ENCODE results near the gene ZNF680.
"Not testable (repeated sequence)": the region's sequence is repeated elsewhere in the genome, so short reads cannot be mapped to it uniquely, and the experiment has no call there.

Gene ZNF680

DNA sequence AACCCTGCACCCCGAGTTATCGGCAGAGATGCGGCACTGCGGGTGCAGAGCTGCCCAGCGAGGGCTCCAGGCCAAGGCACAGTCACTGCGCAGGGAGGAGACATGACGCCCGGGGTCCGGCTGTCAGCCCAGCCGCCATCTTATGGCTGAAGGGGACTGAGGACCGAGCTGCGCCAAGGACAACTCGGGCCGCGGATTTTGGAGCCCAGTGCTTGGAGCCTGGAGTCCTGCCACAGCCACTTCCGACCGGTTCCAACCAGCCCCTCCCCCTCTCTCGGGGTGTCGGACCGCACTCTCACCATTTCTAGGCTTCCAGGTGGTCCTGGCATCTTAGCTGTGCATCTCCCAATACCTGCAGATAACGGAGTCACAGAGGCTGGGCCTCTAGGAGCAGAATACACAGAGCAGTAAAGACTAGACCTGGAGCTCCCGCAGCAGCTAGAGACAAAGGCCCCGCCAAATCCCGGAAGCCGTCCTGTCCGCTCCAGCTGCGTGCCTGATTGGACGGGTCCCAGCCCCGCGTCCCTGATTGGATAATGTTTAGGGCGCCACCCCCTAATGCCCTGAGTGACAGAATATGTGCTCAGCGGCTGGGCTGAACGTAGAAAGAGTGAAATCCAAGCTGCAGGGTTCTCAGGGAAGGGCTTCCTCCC is at the start of gene ZNF680:
TSS of gene ZNF680 (minus strand) at position 446 of the 653 bp plus-strand sequence. CDS start at position 329, 117 bp downstream.
- peak; percentile 73 to 79 for DNase-seq

- DNase-seq: no peak
Measured at GRCh38 chr7:64612452-64612851, 49.6 kb upstream of the ZNF680 start.

DNA sequence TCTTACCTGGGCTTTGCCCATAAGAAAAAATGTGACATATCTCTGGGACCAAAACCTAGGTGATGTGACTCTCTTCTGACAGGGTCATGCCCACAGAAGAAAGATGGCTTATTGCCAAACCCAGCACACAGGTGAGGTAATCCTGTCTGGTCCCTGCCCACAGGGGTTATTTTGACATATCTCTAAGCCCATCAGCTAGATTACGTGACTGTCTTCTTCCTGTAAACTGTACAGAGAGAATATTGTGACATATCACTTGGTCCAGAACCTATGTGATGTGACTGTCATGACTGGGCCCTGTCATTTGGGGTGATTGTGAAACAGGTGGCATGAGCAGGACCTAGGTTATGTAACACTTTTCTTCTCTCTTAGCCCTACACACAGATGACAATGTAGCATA is 48.8 kb upstream of the ZNF680 start:
- DNase-seq: no peak

- no peak for DNase-seq
Measured at GRCh38 chr7:64610997-64611396, 48.1 kb upstream of the ZNF680 start.

GRCh38 chr7:64608116-64608910 is 45.4 kb upstream of the ZNF680 start:
- DNase-seq: no peak

DNA sequence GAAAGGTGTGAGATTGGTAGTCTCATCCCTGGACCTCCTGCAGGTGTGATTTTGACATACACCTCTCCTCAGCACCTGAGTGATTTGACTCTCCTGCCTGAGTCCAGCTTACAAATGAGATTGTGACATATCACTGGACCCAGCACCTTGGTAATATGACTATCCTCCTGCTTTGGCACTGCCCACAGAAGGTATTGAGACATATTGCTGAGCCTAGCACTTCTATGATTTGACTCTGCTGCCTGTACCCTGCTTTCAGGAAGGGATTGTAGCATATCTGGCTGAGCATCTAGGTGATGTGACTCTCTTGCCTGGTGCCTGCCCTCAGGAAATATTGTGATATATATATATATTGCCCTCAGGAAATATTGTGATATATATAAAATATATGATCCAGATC is 43.5 kb upstream of the ZNF680 start:
- no peak for DNase-seq

DNA sequence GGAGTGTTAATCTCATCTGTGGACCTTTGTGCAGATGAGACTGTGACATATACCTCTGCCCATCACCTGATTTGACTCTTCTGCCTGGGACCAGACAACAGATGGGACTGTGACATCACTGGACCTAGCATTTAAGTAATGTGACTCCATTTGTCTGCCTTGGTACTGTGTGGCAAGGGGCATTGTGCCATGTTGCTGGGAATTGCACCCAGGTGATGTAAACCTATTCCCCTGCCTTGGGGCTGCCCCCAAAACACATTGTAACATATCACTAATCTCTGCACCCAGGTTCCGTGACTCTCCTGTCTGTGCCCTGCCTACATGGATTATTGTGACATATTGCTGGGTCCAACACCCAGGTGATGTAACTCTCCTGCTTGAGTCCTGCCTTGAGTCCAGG is 40.4 kb upstream of the ZNF680 start:
- DNase-seq: no peak

DNA sequence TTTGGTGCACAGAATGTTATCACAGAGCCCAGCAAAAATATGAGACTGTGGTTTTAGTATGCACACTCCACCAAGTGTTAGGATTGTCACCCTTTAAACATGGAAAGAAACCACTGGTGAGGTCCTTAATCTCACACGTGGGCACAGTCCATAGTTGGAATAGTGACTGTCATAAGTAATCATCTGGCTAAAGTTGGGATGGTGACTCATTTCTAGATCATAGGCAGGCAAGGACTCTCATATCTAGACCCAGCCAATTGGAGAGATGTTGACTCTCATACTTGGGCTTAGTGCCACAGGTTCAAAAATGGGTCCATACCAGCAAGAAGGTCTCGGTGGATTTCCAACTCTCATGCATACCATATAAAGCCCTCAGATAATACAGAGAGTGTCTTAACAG is 39.6 kb upstream of the ZNF680 start:
- DNase-seq: no peak

DNA sequence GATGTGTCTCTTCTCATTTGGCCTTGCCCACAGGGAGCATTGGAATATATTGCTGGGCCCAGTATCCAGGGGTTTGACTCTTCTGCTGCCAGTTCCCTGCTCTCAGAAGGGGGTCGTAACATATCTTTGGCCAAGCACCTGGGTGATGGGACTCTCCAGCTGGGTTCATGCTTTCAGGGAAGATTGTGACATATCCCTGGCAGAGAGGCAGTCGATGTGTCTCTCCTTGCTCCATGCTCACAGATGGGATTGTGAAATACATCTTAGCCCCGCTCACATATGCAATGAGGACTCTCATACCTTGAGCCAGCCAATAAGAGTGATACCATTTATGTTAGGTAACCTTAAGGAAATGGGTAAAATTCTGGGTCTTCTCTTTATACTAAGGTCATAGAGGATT is 39.2 kb upstream of the ZNF680 start:
- DNase-seq: no peak

GRCh38 chr7:64599359-64599758 is 36.5 kb upstream of the ZNF680 start:
- no peak for DNase-seq

GRCh38 chr7:64590971-64591370 is 28.1 kb upstream of the ZNF680 start:
- no peak for DNase-seq

GRCh38 chr7:64581926-64582894 is 19.3 kb upstream of the ZNF680 start:
- DNase-seq: no peak

- DNase-seq: no peak
Measured at GRCh38 chr7:64581391-64581790, 18.5 kb upstream of the ZNF680 start.

DNA sequence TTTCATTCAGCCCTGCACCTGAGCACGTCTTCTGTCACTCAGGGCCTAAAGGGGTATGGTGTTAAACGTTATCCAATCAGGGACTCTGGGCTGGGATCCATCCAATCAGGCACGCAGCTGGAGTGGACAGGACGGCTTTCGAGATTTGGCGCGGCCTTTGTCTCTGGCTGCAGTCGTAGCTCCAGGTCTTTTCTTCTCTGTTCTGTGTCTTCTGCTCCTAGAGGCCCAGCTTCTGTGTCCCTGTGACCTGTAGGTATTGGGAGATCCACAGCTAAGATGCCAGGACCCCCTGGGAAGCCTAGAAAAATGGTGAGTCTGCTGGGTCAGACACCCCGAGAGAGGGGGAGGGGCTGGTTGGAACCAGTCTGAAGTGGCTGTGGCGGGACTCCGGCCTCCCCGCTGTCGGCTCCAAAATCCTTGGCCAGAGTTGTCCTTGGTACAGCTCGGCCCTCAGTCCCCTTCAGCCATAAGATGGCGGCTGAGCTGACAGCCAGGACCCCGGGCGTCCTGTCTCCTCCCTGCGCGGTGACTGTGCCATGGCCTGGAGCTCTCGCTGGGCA is 11.7 kb upstream of the ZNF680 start:
- DNase-seq: no peak

DNA sequence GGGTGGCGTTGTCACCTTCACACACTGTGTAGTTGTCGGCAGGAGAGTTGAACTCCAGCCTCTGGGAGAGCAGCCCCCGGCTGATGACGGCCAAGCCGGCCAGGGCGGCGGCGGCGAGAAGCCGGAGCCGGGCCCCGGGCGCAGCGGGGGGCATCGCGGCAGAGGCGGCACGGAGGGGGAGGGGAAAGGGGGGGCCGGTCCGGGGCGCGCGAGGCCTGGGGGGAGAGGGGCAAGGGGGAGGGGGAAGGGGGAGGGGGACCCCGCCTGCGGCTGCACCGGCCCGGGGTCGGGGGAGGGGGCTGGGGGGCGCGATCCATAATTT is 7.4 kb upstream of the ZNF680 start:
- DNase-seq: not testable (repeated sequence)

DNA sequence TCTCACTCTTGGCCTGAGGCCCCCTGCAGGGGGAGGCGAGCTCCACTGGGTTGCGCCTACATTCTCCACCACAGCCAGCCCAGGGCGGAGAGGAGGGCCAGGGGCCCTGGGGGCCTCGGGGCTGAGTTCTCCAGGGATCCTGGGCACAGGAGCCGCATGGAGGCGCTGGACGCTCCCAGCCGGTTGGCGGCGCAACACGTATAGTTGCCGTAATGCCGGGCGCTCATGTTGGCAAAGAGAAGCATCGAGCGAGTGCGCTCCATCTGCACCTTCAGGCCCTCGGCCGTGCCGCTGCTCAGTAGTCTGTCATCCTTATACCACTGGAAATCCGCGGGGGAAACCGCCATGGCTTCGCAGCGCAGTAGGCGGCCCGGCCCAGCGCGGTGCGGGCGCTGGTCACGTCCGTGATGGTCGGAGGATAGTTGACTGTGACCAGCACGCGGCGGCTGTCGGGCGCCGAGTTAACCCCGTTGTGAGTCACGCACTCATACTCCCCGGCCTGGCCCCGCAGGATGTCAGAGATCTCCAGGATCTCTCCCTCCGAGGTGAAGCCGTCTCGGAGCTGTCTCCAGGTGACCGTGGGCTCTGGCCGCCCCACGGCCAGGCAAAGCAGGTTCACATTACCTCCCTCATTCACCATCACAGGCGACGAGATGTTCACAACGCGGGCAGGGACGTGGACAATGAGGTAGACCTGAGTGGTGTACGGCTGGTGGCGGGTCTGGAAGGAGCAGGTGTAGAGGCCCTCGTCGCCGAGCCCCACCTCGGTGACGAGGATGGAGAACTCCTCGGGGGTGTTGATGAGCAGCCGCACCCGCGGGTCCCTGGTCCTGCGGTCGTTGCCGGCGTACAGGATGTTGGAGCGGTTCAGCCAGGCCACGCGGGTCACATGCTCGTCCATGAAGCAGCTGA is 6.8 kb upstream of the ZNF680 start:
- DNase-seq: peak; percentile 12 to 30

DNA sequence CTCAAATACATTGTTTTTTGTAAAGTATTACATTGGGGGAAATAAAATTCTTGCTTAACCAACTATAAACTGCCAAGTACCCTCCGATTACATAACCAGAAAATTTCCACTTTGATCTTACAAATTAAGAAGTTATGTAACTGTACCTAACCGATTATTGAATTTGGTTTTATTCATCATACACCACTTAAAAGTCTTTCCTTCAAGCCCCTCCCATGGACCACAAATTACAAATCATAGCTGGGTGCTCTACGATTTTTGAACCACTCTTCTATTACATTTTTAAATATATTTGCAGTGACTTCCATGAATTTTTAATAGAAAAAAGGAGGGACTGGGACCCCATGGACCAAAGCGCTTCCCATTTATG is 630 bp downstream of the ZNF680 start:
- DNase-seq: no peak

DNA sequence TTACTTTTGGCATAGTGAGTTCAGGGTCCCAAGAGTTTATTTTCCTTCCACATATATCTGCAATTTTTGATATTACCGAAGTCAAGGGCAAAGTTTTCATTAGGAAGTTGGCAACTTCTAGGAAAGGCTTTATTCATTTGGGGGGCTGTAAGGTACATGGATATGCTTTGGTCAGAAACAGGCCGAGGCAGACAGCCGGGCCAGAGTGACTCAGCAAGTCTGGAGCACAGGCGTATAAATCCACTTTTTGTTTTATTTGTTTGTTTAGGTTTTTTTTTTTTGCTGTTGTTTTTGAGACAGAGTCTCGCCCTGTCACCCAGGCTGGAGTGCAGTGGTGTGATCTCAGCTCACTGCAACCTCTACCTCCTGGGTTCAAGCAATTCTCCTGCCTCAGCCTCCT is 3.7 kb downstream of the ZNF680 start:
- DNase-seq: no peak

GRCh38 chr7:64558781-64559180 is 4.1 kb downstream of the ZNF680 start:
- DNase-seq: no peak

GRCh38 chr7:64558323-64558705 is 4.6 kb downstream of the ZNF680 start:
- no peak for DNase-seq

- no peak for DNase-seq
Measured at GRCh38 chr7:64557601-64558322, 5.1 kb downstream of the ZNF680 start.

All from stimulated activated CD4-positive, alpha-beta T cell treated with anti-CD3 and anti-CD28 coated beads, Interleukin-2, amount 100 ng/mL, for 48 hours (primary cell).